ENCODE measurements around the gene IL19. TPM values are rescaled to one million over a fixed set of nuclear protein-coding genes. Genes with fewer than 3 reads are reported as not detected.

Gene IL19
- total and polyA plus RNA-seq, 8 donors = 3.1 to 25.9 TPM; not detected in 6

- Histone ChIP-seq H3K27me3 (no peaks in the 10 kb centered on the region), H3K9me3 (no peaks in the 10 kb centered on the region), H3K4me3 (no peak overlapping the region), H3K36me3 (no peaks in the 10 kb centered on the region), H3K27ac (no peak overlapping the region), H3K4me1 (no peaks in the 10 kb centered on the region)
- TF ChIP-seq EP300 (IDR thresholded peaks at IDR 0.05) = no peak
- TF ChIP-seq POLR2A (IDR thresholded peaks at IDR 0.05) = no peak
- no peak for TF ChIP-seq POLR2AphosphoS5 (IDR thresholded peaks at IDR 0.05)
- no peak for TF ChIP-seq CTCF (IDR thresholded peaks at IDR 0.05)
- 83 to 91% (median 86%) methylated on average over 11 of the region's 11 CpGs for WGBS, 5 donors
- no peak for DNase-seq
- intact Hi-C loops (cut with DNase I; ENCODE audit: low total_unique reads) = no loop called here
These were observed 20.1 kb downstream of the IL19 start for GRCh38 chr1:206790502-206791250.

GRCh38 chr1:206792939-206793607 lies 22.5 kb downstream of the IL19 start:
- H3K4me3 ChIP-seq = no peak overlapping the region
- no peak overlapping the region for H3K27ac ChIP-seq
- intact Hi-C loops (cut with DNase I; ENCODE audit: low total_unique reads) = no loop called here
- H3K36me3 ChIP-seq = no peaks in the 10 kb centered on the region
- no peaks in the 10 kb centered on the region for H3K9me3 ChIP-seq
- peaks cover 0 to 3% (median 0%) of the 10 kb centered on the region in 4 donors for H3K4me1 ChIP-seq
- TF ChIP-seq CTCF (IDR thresholded peaks at IDR 0.05) (no peak), POLR2A (IDR thresholded peaks at IDR 0.05) (no peak), POLR2AphosphoS5 (IDR thresholded peaks at IDR 0.05) (no peak), EP300 (IDR thresholded peaks at IDR 0.05) (no peak)
- 79 to 90% (median 85%) methylated on average over 16 of the region's 16 CpGs for WGBS, 5 donors
- no peak for DNase-seq
- peaks cover 0 to 4% (median 0%) of the 10 kb centered on the region in 3 donors for H3K27me3 ChIP-seq

- TF ChIP-seq CTCF (IDR thresholded peaks at IDR 0.05) (no peak), POLR2AphosphoS5 (IDR thresholded peaks at IDR 0.05) (no peak), POLR2A (IDR thresholded peaks at IDR 0.05) (no peak), EP300 (IDR thresholded peaks at IDR 0.05) (no peak)
- H3K4me1 ChIP-seq = peaks cover 0 to 5% (median 0%) of the 10 kb centered on the region in 4 donors
- no peak overlapping the region for H3K4me3 ChIP-seq
- 56 to 73% (median 70%) methylated on average over 7 of the region's 7 CpGs for WGBS, 5 donors
- peaks cover 0 to 8% (median 0%) of the 10 kb centered on the region in 3 donors for H3K27me3 ChIP-seq
- H3K27ac ChIP-seq = no peak overlapping the region
- intact Hi-C loops (cut with DNase I; ENCODE audit: low total_unique reads) = no loop called here
- no peaks in the 10 kb centered on the region for H3K36me3 ChIP-seq
- no peaks in the 10 kb centered on the region for H3K9me3 ChIP-seq
- no peak for DNase-seq
These were observed 23.0 kb downstream of the IL19 start for GRCh38 chr1:206793620-206794019.

- H3K27me3 ChIP-seq = peaks cover 0 to 16% (median 0%) of the 10 kb centered on the region in 3 donors
- no peak for TF ChIP-seq POLR2AphosphoS5 (IDR thresholded peaks at IDR 0.05)
- TF ChIP-seq CTCF (IDR thresholded peaks at IDR 0.05) = no peak
- H3K36me3 ChIP-seq = no peaks in the 10 kb centered on the region
- intact Hi-C loops (cut with DNase I; ENCODE audit: low total_unique reads) = no loop called here
- H3K27ac ChIP-seq = no peak overlapping the region
- H3K4me1 ChIP-seq = peaks cover 0 to 5% (median 0%) of the 10 kb centered on the region in 4 donors
- 86 to 93% (median 92%) methylated on average over 11 of the region's 11 CpGs for WGBS, 5 donors
- H3K9me3 ChIP-seq = no peaks in the 10 kb centered on the region
- DNase-seq = no peak
- no peak overlapping the region for H3K4me3 ChIP-seq
These were observed 23.8 kb downstream of the IL19 start for GRCh38 chr1:206794294-206794908.

All from stomach (tissue), 9 donors.